KBM-7 (cell line): ENCODE results near the gene PPEF2.
"Not testable (repeated sequence)": the region's sequence is repeated elsewhere in the genome, so short reads cannot be mapped to it uniquely, and the experiment has no call there.

Experiments used
- DNase-seq: peaks from one replicate; pipeline ENCODE4 v3.0.0-alpha.2; 2015
- in situ Hi-C: fragments of 300-500 bp; cut with MboI; formaldehyde crosslinking; loops from 2 replicates; pipeline ENCODE4 v1.14.3; 2020; ENCODE audit warnings: low sequenced_read_pairs, low pct_unique_long_range_greater_than_20kb, mixed read lengths

The PPEF2 gene

DNA sequence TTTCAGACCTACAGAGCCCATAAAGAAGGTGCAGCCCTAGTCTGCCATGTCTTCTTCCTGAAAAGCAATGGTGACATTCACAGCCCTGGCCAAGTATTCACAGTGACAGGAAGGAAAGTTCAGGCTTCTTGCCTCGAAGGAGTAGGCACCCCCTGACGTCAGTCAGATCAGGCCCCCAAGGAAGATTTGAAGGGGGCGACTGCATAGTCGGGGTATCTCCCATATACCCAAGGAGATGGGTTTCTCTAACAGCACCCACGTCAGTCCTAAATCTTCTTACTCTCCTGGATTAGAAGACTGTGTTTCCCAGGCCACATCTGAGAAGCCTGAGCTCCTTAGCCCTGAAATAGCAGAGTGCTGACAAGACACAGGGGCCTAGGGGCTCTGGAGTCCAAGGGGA is at the start of gene PPEF2:
TSS of gene PPEF2 (minus strand) at position 101 of the 400 bp plus-strand sequence. CDS start 6,127 bp downstream, outside the sequence.
- in situ Hi-C loops: no loop called here
- no peak for DNase-seq

DNA sequence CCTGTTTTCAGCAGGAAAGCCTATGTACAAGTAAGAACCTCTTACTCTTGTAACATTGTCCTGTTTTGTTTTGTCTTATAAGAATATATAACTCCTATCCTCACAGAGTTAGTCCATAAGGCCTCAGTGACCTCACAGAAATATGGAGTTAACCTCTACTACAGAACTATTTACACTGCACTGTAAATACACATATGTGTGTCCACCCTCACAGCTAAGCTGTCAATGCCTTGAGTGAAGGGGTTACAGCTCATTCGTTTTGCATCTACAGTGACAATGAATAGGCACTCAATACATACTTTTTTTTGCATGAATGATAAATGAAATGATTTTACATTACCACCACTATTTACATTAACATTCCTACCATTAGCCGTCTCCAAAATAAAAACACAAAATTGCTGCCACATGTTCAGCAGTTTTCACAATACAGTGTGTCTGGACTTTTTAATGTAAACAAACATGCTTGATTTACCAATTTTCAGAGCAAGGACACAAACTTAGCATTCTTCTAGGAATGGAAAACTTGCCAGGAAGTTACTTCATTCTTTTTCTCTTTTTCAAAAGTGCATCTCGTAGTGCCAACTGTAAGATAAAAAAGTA is 48.1 kb upstream of the PPEF2 start:
- no peak for DNase-seq
- in situ Hi-C loops: no loop called here

GRCh38 chr4:75948822-75949444 is 46.7 kb upstream of the PPEF2 start:
- in situ Hi-C loops: no loop called here
- DNase-seq: no peak

GRCh38 chr4:75940692-75941253 is 38.5 kb upstream of the PPEF2 start, which contains the start of gene NAAA:
Gene NAAA, minus strand, starts transcription at chr4:75941013. Its CDS starts 64 bp downstream, at chr4:75940949.
- in situ Hi-C loops: no loop called here
- peak; percentile 91 for DNase-seq

- DNase-seq: peak; percentile 78
- in situ Hi-C loops: no loop called here
Measured at GRCh38 chr4:75939890-75940691, 37.8 kb upstream of the PPEF2 start.

GRCh38 chr4:75935628-75936027 is 33.4 kb upstream of the PPEF2 start:
- DNase-seq: no peak
- in situ Hi-C loops: no loop called here

- no peak for DNase-seq
- in situ Hi-C loops: no loop called here
Measured at GRCh38 chr4:75930152-75930551, 27.9 kb upstream of the PPEF2 start.

DNA sequence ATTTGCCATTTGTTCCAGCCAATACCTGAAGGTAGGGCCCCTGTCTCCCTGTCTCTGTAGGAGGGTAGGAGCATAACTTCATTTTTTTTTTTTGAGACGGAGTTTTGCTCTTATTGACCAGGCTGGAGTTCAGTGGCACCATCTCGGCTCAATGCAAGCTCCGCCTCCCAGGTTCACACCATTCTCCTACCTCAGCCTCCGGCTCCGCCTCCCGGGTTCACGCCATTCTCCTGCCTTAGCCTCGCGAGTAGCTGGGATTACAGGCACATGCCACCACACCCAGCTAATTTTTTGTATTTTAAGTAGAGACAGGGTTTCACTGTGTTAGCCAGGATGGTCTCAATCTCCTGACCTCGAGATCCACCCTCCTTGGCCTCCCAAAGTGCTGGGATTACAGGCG is 22.7 kb upstream of the PPEF2 start:
- in situ Hi-C loops, DNase-seq: not testable (repeated sequence)

DNA sequence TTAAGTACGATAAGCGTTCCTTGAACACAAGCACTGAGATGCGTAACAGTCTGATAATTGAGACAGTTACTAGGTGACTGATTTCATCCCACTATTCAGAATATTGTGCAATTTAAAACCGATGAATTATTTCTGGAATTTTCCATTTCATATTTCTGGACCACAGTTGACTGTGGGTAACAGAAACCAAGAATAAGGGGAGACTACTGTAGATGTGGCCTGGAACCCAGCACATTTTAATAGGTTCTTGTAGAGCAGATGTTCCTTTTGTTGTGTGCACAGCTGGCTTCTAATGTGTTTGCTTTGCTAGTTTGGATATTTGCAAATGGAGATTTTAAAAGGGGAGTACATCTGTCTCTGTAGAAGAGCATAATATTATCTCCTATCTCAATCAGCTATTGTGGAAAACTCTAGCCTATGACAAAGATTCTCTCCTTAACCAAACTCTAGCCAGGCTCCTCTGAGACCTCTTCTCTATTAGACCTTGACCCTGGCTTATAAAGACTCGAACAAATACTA is 22.1 kb upstream of the PPEF2 start:
- DNase-seq: no peak
- in situ Hi-C loops: no loop called here

- DNase-seq: no peak
- in situ Hi-C loops: no loop called here
Measured at GRCh38 chr4:75922588-75922987, 20.3 kb upstream of the PPEF2 start.

DNA sequence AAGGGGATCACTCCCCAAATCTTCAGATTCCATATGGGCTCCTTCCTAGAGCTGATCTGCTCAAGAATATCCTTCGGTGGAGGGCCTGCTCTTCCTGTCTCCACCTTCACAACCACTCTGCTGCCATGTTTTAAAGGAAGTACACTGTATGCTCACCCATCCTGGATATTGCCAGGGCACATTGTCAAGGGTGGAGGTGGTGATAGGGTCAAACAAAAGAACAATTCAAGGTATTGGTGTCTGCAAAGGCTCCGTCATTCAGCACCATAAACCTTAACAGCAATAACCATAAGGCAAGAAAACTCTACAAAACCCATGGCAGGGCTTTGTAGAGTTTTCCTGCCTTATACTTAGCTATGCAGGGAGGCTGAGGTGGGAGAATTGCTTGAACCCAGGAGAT is 19.7 kb upstream of the PPEF2 start:
- in situ Hi-C loops: no loop called here

GRCh38 chr4:75920327-75920726 is 18.1 kb upstream of the PPEF2 start:
- DNase-seq: no peak
- in situ Hi-C loops: no loop called here

More for the DNA sequence above, 19.7 kb upstream of the PPEF2 start:
- no peak for DNase-seq

- DNase-seq: no peak
Measured at GRCh38 chr4:75919920-75920319, 17.7 kb upstream of the PPEF2 start.

DNA sequence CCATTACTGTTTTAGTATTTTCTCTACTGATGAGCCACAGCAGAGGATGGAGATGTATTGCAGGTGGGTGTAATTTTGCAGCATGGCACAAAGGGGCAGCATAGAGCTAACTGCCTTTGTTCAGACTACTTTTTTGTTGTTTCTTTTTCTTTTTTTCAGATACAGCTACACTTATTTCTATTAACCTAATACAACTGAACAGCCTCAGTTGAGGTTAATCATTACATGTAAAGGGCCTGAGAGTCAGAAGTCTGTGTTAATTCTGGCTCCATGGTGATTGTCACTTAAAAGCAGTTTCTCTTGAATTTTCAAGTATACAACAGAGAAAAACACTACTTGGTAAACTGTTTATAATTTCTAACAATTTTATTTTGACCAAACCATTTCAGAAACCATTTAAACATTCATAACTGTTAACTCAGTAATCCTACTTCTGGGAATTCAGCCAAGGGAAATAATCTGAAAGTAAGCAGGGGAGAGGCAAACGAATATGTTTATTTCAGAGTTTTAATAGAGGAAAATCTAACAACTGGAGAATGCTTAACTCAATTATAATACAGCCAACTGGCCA is 13.9 kb upstream of the PPEF2 start:
- in situ Hi-C loops: no loop called here
- DNase-seq: peak; percentile 63

More at GRCh38 chr4:75919920-75920319, 17.7 kb upstream of the PPEF2 start:
- in situ Hi-C loops: no loop called here

- DNase-seq: no peak
- in situ Hi-C loops: no loop called here
Measured at GRCh38 chr4:75912968-75913367, 10.7 kb upstream of the PPEF2 start.

DNA sequence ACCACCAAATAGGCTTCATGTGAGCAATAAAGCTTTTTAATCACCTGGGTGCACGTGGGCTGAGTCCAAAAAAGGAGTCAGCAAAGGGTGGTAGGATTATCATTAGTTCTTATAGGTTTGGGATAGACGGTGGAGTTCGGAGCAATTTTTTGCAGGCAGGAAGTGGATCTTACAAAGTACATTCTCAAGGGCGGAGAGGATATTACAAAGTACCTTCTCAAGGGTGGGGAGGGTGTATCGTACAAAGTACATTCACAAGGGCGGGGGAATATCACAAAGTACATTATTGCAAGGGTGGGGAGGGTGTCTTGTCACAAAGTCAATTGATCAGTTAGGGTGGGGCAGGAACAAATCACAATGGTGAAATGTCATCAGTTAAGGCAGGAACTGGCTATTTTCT is 8.6 kb upstream of the PPEF2 start:
- DNase-seq, in situ Hi-C loops: not testable (repeated sequence)

DNA sequence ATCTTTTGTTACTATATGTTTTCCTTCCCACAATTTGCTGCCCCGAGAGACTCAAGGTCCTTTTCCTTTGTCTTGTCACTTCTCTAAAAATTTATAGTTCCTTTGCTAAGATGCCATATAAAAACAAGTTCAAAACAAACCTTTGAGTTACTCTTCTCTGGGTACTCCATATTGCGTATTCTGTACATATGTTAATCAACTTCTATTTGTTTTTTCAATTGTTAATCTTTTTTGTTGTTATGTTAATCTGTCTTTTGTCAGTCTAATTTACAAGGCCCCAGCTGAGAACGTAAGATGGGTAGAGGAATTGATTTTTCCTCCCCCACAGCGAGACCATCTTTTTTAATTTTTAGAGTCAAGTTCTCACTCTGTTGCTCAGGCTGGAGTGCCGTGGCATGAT is 7.2 kb upstream of the PPEF2 start:
- in situ Hi-C loops: no loop called here
- DNase-seq: no peak

- in situ Hi-C loops: no loop called here
- peak; percentile 22 for DNase-seq
Measured at GRCh38 chr4:75908555-75908954, 6.3 kb upstream of the PPEF2 start.

GRCh38 chr4:75907966-75908365 is 5.7 kb upstream of the PPEF2 start:
- peak; percentile 77 for DNase-seq

More at GRCh38 chr4:75907966-75908365, 5.7 kb upstream of the PPEF2 start:
- in situ Hi-C loops: no loop called here
